Stomach (tissue), 4 donors: Measurements from ENCODE around the gene TREML1.

ENCODE experiments used
- CTCF ChIP-seq, 7 experiments: fragments of 450-650 bp in 4 of 7; fragments of 200-600 bp in 3 of 7; sonication (generic) in 3 of 7; IDR thresholded peaks; one replicate each; pipeline ENCODE4 v1.5.1; 2016 to 2019; ENCODE audit warnings: antibody characterized with exemption in 7 of 7, control low read depth in 2 of 7, mild to moderate bottlenecking in 1 of 7
- POLR2A ChIP-seq, 4 donors: fragments of 450-650 bp; IDR thresholded peaks; one replicate each; pipeline ENCODE4 v1.6.1; 2016; ENCODE audit warnings: antibody characterized with exemption in 4 of 4, control low read depth in 2 of 4, mild to moderate bottlenecking in 1 of 4, moderate library complexity in 1 of 4
- POLR2AphosphoS5 ChIP-seq, 3 donors: sonication (generic); formaldehyde crosslinking; IDR thresholded peaks; one replicate each; pipeline ENCODE4 v1.6.1; 2016; ENCODE audit warnings: antibody characterized with exemption in 3 of 3

GRCh38 chr6:41177695-41178094 lies 23.5 kb upstream of the TREML1 start:
- TF ChIP-seq POLR2A (IDR thresholded peaks at IDR 0.05) (no peak), POLR2AphosphoS5 (IDR thresholded peaks at IDR 0.05) (no peak), CTCF (IDR thresholded peaks at IDR 0.05) (no peak)
